ENCODE measurements around the gene PRG2.
"Not testable (repeated sequence)": the region's sequence is repeated elsewhere in the genome, so short reads cannot be mapped to it uniquely, and the experiment has no call there.

Gene PRG2

GRCh38 chr11:57340039-57340615 is 50.3 kb downstream of the PRG2 start:
- H3K27me3 ChIP-seq (ENCODE audit: insufficient read depth, low read length) = no peaks in the 10 kb centered on the region
- no peak overlapping the region for H3K4me3 ChIP-seq (ENCODE audit: low read length)
- no peaks in the 10 kb centered on the region for H3K36me3 ChIP-seq (ENCODE audit: insufficient read depth, low read length)
- no peak overlapping the region for H2AFZ ChIP-seq (ENCODE audit: low read depth, low read length)
- H3K4me1 ChIP-seq (ENCODE audit: insufficient read depth, low read length) = peaks cover 45% of the 10 kb centered on the region
- H3K9me3 ChIP-seq (ENCODE audit: low read length) = no peaks in the 10 kb centered on the region

GRCh38 chr11:57339328-57339727 is 51.1 kb downstream of the PRG2 start:
- Histone ChIP-seq H3K27me3 (ENCODE audit: insufficient read depth, low read length) (no peaks in the 10 kb centered on the region), H2AFZ (ENCODE audit: low read depth, low read length) (no peak overlapping the region), H3K4me3 (ENCODE audit: low read length) (no peak overlapping the region), H3K9me3 (ENCODE audit: low read length) (no peaks in the 10 kb centered on the region), H3K36me3 (ENCODE audit: insufficient read depth, low read length) (peaks cover 5% of the 10 kb centered on the region), H3K4me1 (ENCODE audit: insufficient read depth, low read length) (peaks cover 53% of the 10 kb centered on the region)

- H3K36me3 ChIP-seq (ENCODE audit: insufficient read depth, low read length) = peaks cover 17% of the 10 kb centered on the region
- H3K27me3 ChIP-seq (ENCODE audit: insufficient read depth, low read length) = no peaks in the 10 kb centered on the region
- peaks cover 53% of the 10 kb centered on the region for H3K4me1 ChIP-seq (ENCODE audit: insufficient read depth, low read length)
- no peak within 1 kb of the TSS for H3K4me3 ChIP-seq (ENCODE audit: low read length)
- no peaks in the 10 kb centered on the region for H3K9me3 ChIP-seq (ENCODE audit: low read length)
- no peak within 1 kb of the TSS for H2AFZ ChIP-seq (ENCODE audit: low read depth, low read length)
Observed at GRCh38 chr11:57338142-57338541, 52.3 kb downstream of the PRG2 start, which contains the start of gene P2RX3. TSS of gene P2RX3 (plus strand) at chr11:57338352. CDS start at chr11:57338551, 199 bp downstream.

- not testable (repeated sequence) for H3K4me3 ChIP-seq (ENCODE audit: low read length); H2AFZ ChIP-seq (ENCODE audit: low read depth, low read length); H3K27me3 ChIP-seq (ENCODE audit: insufficient read depth, low read length); H3K9me3 ChIP-seq (ENCODE audit: low read length)
- H3K4me1 ChIP-seq (ENCODE audit: insufficient read depth, low read length) = peaks cover 49% of the 10 kb centered on the region
- H3K36me3 ChIP-seq (ENCODE audit: insufficient read depth, low read length) = peaks cover 30% of the 10 kb centered on the region
Observed at GRCh38 chr11:57336856-57337255, 53.6 kb downstream of the PRG2 start.

All from neuron (in vitro differentiated cells).